ENCODE results near the gene AASDH.

The AASDH gene

GRCh38 chr4:56314207-56314915 is 72.9 kb downstream of the AASDH start:
- DNase-seq, result no peak

GRCh38 chr4:56313132-56313531 is 74.2 kb downstream of the AASDH start:
- DNase-seq, result no peak

- DNase-seq, result no peak
Measured at GRCh38 chr4:56311299-56311975, 75.9 kb downstream of the AASDH start.

GRCh38 chr4:56310401-56311125 is 76.7 kb downstream of the AASDH start:
- no peak for DNase-seq

GRCh38 chr4:56308384-56308783 is 78.9 kb downstream of the AASDH start:
- DNase-seq, result no peak

- no peak for DNase-seq
Measured at GRCh38 chr4:56307423-56307822, 79.9 kb downstream of the AASDH start.

- no peak for DNase-seq
Measured at GRCh38 chr4:56305390-56305789, 81.9 kb downstream of the AASDH start.

- DNase-seq, result no peak
Measured at GRCh38 chr4:56303921-56304320, 83.4 kb downstream of the AASDH start.

GRCh38 chr4:56302760-56303159 is 84.5 kb downstream of the AASDH start:
- DNase-seq, result no peak

GRCh38 chr4:56301997-56302496 is 85.2 kb downstream of the AASDH start:
- no peak for DNase-seq

GRCh38 chr4:56301181-56301996 is 85.9 kb downstream of the AASDH start:
- DNase-seq, result peak; percentile 35

- no peak for DNase-seq
Measured at GRCh38 chr4:56298236-56298635, 89.1 kb downstream of the AASDH start.

GRCh38 chr4:56297776-56298175 is 89.5 kb downstream of the AASDH start:
- DNase-seq, result no peak

GRCh38 chr4:56296526-56296925 is 90.8 kb downstream of the AASDH start:
- no peak for DNase-seq

- DNase-seq, result no peak
Measured at GRCh38 chr4:56293121-56293520, 94.2 kb downstream of the AASDH start.

- DNase-seq, result no peak
Measured at GRCh38 chr4:56289934-56290333, 97.4 kb downstream of the AASDH start.

- DNase-seq, result no peak
Measured at GRCh38 chr4:56288663-56289062, 98.6 kb downstream of the AASDH start.

Data from NCI-H2171 (cell line).